T1000 (cell line): ENCODE measurements around the gene ADARB2.
"Not testable (repeated sequence)": the region's sequence is repeated elsewhere in the genome, so short reads cannot be mapped to it uniquely, and the experiment has no call there.

Source experiments
- DNase-seq: peaks from one replicate; lab custom pipeline; 2025; ENCODE audit warnings: mixed read lengths; lab: John Stamatoyannopoulos, UW

ADARB2 gene

GRCh38 chr10:1170867-1171180, 566.5 kb downstream of the ADARB2 start:
- DNase-seq: no peak

GRCh38 chr10:1169981-1170866, 567.1 kb downstream of the ADARB2 start:
- DNase-seq: no peak

- DNase-seq: no peak
These were observed 568.0 kb downstream of the ADARB2 start for GRCh38 chr10:1169186-1169885.

GRCh38 chr10:1168763-1169162, 568.6 kb downstream of the ADARB2 start:
- no peak for DNase-seq

GRCh38 chr10:1166828-1167275, 570.5 kb downstream of the ADARB2 start:
- DNase-seq: no peak

GRCh38 chr10:1166101-1166827, 571.1 kb downstream of the ADARB2 start:
- no peak for DNase-seq

- no peak for DNase-seq
These were observed 573.5 kb downstream of the ADARB2 start for GRCh38 chr10:1163831-1164230.

- no peak for DNase-seq
These were observed 574.1 kb downstream of the ADARB2 start for GRCh38 chr10:1163204-1163660.

GRCh38 chr10:1162481-1163203, 574.7 kb downstream of the ADARB2 start:
- DNase-seq: no peak

- DNase-seq: not testable (repeated sequence)
These were observed 576.0 kb downstream of the ADARB2 start for GRCh38 chr10:1161315-1161673.

GRCh38 chr10:1160561-1161314, 576.6 kb downstream of the ADARB2 start:
- no peak for DNase-seq

- no peak for DNase-seq
These were observed 577.9 kb downstream of the ADARB2 start for GRCh38 chr10:1159131-1160061.

- DNase-seq: not testable (repeated sequence)
These were observed 578.8 kb downstream of the ADARB2 start for GRCh38 chr10:1158536-1158935.

- no peak for DNase-seq
These were observed 579.3 kb downstream of the ADARB2 start for GRCh38 chr10:1158066-1158465.

GRCh38 chr10:1157615-1157933, 579.8 kb downstream of the ADARB2 start:
- no peak for DNase-seq

- no peak for DNase-seq
These were observed 580.3 kb downstream of the ADARB2 start for GRCh38 chr10:1156921-1157614.

- no peak for DNase-seq
These were observed 580.8 kb downstream of the ADARB2 start for GRCh38 chr10:1156616-1156886.

- no peak for DNase-seq
These were observed 581.3 kb downstream of the ADARB2 start for GRCh38 chr10:1155791-1156615.
